WTC11 (cell line): Measurements from ENCODE around the gene LSM4.
"Not testable (repeated sequence)": the region's sequence is repeated elsewhere in the genome, so short reads cannot be mapped to it uniquely, and the experiment has no call there.

ENCODE experiments used
- E2F1 ChIP-seq: sonication (generic); formaldehyde crosslinking; IDR thresholded peaks from 2 replicates; pipeline ENCODE4 v1.8.0; 2022; ENCODE audit warnings: mild to moderate bottlenecking, missing genetic modification reagents
- PREB ChIP-seq: sonication (generic); formaldehyde crosslinking; IDR thresholded peaks from 2 replicates; pipeline ENCODE4 v1.8.1; 2022; ENCODE audit warnings: mild to moderate bottlenecking, missing genetic modification reagents, moderate library complexity, borderline replicate concordance
- TF ChIP-seq, protein P1 (sequence below): fragments of 200-600 bp; IDR thresholded peaks from 2 replicates; pipeline ENCODE4 v1.8.0; 2022; ENCODE audit warnings: antibody characterized with exemption

- TF ChIP-seq, protein P1, sequence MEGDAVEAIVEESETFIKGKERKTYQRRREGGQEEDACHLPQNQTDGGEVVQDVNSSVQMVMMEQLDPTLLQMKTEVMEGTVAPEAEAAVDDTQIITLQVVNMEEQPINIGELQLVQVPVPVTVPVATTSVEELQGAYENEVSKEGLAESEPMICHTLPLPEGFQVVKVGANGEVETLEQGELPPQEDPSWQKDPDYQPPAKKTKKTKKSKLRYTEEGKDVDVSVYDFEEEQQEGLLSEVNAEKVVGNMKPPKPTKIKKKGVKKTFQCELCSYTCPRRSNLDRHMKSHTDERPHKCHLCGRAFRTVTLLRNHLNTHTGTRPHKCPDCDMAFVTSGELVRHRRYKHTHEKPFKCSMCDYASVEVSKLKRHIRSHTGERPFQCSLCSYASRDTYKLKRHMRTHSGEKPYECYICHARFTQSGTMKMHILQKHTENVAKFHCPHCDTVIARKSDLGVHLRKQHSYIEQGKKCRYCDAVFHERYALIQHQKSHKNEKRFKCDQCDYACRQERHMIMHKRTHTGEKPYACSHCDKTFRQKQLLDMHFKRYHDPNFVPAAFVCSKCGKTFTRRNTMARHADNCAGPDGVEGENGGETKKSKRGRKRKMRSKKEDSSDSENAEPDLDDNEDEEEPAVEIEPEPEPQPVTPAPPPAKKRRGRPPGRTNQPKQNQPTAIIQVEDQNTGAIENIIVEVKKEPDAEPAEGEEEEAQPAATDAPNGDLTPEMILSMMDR: not testable (repeated sequence)
- TF ChIP-seq E2F1, PREB (CRISPR knock-in tag): not testable (repeated sequence)
Observed at GRCh38 chr19:18364277-18364825, 41.5 kb upstream of the LSM4 start.
